RWPE2 (cell line): ENCODE measurements around the gene RHBG.

Experiments
- ATAC-seq: fragments of 200-7000 bp; cut with Tn5 transposase; 3 replicates; pipeline ENCODE4 v1.9.1; 2021; ENCODE audit warnings: low read depth
- DNase-seq: peaks from one replicate; pipeline ENCODE4 v3.0.0-alpha.2; 2020; ENCODE audit warnings: low spot score
- H3K27ac ChIP-seq: fragments of 450-650 bp; 2 replicates; pipeline ENCODE4 v1.5.1; 2017; ENCODE audit warnings: mild to moderate bottlenecking; ENCODE audit not compliant: poor library complexity, severe bottlenecking
- H3K27me3 ChIP-seq: fragments of 250-450 bp; sonication (Bioruptor Pico); 2 replicates; pipeline ENCODE4 v1.5.1; 2021; ENCODE audit warnings: mild to moderate bottlenecking, moderate library complexity; ENCODE audit not compliant: insufficient read depth, poor library complexity, severe bottlenecking
- H3K36me3 ChIP-seq: fragments of 250-450 bp; sonication (Bioruptor Pico); 2 replicates; pipeline ENCODE4 v1.5.1; 2020; ENCODE audit warnings: low read depth, mild to moderate bottlenecking, moderate library complexity
- H3K4me1 ChIP-seq: fragments of 250-450 bp; sonication (Bioruptor Pico); 2 replicates; pipeline ENCODE4 v1.5.1; 2021; ENCODE audit warnings: mild to moderate bottlenecking, moderate library complexity; ENCODE audit not compliant: insufficient read depth, poor library complexity, severe bottlenecking
- H3K4me3 ChIP-seq: fragments of 250-450 bp; sonication (Bioruptor Pico); 2 replicates; pipeline ENCODE4 v1.5.1; 2021; ENCODE audit warnings: mild to moderate bottlenecking, moderate library complexity; ENCODE audit not compliant: severe bottlenecking
- H3K9me3 ChIP-seq: fragments of 250-450 bp; sonication (Bioruptor Pico); 2 replicates; pipeline ENCODE4 v1.5.1; 2021; ENCODE audit warnings: mild to moderate bottlenecking, moderate library complexity; ENCODE audit not compliant: severe bottlenecking
- TF ChIP-seq, protein P1 (sequence below): fragments of 450-650 bp; IDR thresholded peaks from one replicate; pipeline ENCODE4 v1.5.1; 2017; ENCODE audit warnings: mild to moderate bottlenecking, moderate library complexity; ENCODE audit not compliant: poor library complexity, severe bottlenecking

The RHBG gene

DNA sequence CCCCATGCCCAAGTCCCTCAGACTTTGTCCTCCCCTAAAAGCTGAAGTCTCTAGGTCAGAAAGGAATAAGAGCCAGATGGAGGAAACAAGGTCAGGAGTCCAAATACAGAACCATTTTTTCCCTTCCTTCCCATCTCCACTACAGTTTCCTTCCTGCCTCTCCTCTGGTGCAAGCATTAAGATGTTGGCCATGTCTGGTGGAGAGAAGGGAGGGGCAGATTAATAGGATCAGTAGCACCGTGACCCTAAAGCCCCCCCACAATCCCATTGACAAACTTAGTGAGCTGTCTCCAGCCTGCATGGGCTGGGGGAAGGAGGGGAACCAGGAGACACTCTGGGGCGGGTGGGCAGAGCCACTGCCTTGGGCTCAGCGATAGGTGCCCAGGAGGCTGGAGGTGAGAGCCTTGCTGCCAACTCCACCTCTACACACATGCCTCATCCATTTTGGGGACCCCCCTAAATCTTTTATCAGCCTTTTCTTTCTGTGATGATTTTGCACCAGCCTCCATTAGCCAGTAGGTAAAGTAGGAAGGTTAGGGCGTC lies 59.8 kb downstream of the RHBG start:
- Histone ChIP-seq H3K4me1 (no peaks in the 10 kb centered on the region), H3K4me3 (no peak overlapping the region), H3K27me3 (peaks cover 99% of the 10 kb centered on the region), H3K36me3 (no peaks in the 10 kb centered on the region), H3K27ac (no peak overlapping the region), H3K9me3 (no peaks in the 10 kb centered on the region)
- TF ChIP-seq, protein P1, sequence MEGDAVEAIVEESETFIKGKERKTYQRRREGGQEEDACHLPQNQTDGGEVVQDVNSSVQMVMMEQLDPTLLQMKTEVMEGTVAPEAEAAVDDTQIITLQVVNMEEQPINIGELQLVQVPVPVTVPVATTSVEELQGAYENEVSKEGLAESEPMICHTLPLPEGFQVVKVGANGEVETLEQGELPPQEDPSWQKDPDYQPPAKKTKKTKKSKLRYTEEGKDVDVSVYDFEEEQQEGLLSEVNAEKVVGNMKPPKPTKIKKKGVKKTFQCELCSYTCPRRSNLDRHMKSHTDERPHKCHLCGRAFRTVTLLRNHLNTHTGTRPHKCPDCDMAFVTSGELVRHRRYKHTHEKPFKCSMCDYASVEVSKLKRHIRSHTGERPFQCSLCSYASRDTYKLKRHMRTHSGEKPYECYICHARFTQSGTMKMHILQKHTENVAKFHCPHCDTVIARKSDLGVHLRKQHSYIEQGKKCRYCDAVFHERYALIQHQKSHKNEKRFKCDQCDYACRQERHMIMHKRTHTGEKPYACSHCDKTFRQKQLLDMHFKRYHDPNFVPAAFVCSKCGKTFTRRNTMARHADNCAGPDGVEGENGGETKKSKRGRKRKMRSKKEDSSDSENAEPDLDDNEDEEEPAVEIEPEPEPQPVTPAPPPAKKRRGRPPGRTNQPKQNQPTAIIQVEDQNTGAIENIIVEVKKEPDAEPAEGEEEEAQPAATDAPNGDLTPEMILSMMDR = no peak
- ATAC-seq (no peak; the same call in 2 of the 3 replicates), DNase-seq (no peak)

DNA sequence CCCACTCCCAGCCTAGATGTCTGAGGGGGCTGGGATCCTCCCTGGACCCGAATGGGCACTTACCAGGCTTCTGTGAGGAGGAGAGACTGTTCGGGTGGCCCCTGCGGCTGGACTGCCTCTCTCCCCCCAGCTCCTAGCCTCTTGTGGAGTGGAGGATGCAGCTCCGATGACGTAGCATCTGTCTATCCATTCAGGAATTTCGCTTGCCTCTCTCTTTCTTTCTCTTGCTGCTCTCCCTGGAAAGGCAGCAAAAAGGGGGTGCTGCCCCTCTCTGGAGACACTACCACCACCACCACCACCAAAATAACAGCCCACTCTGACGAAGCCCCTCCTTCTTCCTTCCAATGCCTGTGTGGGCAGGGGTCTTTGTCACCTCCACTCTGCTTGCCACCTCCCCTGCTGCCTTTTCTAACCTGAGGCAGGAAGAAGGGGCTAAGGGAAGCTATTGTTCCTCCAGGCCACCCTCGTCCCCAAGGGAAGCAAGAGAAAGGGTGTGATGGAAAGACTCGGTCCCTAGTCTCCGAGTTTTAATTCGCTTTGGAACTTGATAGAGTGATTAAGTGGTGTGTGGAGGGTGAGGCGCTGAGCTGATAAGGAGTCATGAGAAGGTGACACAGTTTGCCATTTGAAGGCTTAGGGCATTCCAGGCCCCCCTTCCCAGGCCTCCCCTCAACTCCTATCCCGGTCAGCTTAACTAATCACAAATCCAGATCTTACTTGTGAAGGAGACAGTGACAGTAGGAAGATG lies 60.5 kb downstream of the RHBG start:
- Histone ChIP-seq H3K9me3 (no peaks in the 10 kb centered on the region), H3K4me1 (no peaks in the 10 kb centered on the region), H3K27me3 (peaks cover 99% of the 10 kb centered on the region), H3K4me3 (no peak overlapping the region), H3K36me3 (no peaks in the 10 kb centered on the region), H3K27ac (no peak overlapping the region)
- ATAC-seq = no peak
- TF ChIP-seq, protein P1 = no peak
- DNase-seq = no peak

DNA sequence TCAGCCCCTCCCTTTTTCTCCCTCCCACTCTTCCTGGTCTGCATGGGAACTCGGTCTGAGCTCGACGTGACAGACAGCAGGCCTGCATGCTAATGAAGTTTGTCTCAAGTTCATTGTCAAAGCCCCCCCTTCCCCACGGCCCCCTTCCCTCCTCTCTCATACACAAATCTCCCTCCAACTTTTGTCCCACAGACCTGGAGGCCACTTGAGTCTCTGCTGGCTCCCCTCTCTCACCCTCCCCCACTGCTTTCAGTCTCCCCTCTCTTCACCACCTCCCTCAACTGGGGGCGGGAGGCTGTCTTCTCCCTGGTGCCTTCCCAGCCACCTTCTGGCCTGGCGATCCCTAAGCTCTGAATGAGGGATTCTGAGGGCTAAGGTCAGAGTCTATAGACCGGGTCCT lies 61.3 kb downstream of the RHBG start:
- H3K36me3 ChIP-seq = no peaks in the 10 kb centered on the region
- no peak overlapping the region for H3K4me3 ChIP-seq
- H3K27ac ChIP-seq = no peak overlapping the region
- DNase-seq (no peak), ATAC-seq (no peak)
- TF ChIP-seq, protein P1 = no peak
- H3K9me3 ChIP-seq = no peaks in the 10 kb centered on the region
- no peaks in the 10 kb centered on the region for H3K4me1 ChIP-seq
- peaks cover 99% of the 10 kb centered on the region for H3K27me3 ChIP-seq

DNA sequence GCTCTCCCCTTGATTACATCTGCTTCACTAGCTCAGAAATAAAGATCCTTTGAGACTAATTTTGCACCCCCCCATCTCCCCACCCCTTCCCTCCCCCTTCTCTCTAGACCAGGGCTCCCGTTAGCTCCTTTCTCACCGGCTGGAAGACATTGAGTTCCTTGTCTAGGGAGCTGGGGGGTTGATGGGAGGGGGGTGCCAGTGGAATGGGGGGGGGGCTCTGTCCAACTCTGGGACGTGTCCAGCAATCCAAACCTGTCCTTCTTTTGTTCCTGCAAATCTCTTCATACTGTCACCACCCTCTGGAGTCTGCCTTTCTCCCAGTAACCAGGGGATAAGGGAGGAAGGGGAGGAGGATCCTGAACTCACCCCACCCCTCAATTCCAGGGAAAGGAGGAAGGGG lies 61.9 kb downstream of the RHBG start:
- Histone ChIP-seq H3K36me3 (no peaks in the 10 kb centered on the region), H3K27ac (no peak overlapping the region), H3K4me3 (no peak overlapping the region), H3K9me3 (no peaks in the 10 kb centered on the region), H3K27me3 (peaks cover 99% of the 10 kb centered on the region), H3K4me1 (no peaks in the 10 kb centered on the region)
- TF ChIP-seq, protein P1 = no peak
- no peak for DNase-seq
- ATAC-seq = no peak

DNA sequence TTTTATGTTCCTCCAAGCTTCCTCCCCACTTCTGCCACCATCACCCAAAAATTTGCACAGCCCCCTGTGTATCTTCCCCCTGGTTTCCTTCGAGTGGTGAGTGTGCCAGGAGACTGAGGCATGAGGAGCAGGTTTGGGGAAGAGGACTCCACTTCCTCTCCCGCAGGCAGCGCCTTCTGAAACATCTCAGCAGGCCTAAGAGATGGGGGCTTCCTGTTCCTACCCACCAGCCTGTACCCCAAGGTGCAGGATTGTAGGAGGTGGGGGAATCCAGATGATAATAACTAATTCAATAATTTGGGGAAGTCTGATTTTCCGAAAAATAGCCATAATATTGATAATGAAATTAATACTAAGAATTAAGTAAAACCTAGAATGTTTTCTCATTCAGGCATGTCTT lies 62.4 kb downstream of the RHBG start:
- Histone ChIP-seq H3K27ac (no peak overlapping the region), H3K4me3 (no peak overlapping the region), H3K27me3 (peaks cover 99% of the 10 kb centered on the region), H3K9me3 (no peaks in the 10 kb centered on the region), H3K36me3 (no peaks in the 10 kb centered on the region), H3K4me1 (no peaks in the 10 kb centered on the region)
- TF ChIP-seq, protein P1 = no peak
- no peak for DNase-seq
- ATAC-seq = no peak
